ENCODE measurements around the gene LCP1.
A peak's percentile ranks its signal among the peaks of the same experiment; 100 is the strongest.

The LCP1 gene

GRCh38 chr13:46170687-46171086, 11.3 kb downstream of the LCP1 start:
- no peak overlapping the region for H3K4me3 ChIP-seq (ENCODE audit: low read depth, low read length)
- ChIA-PET POLR2A (no interaction called here), CTCF (interaction anchor here (0.7 kb wide), 1 partner anchor 9 kb away, joined by 4 read pairs; no protein-coding TSS in a partner anchor)
- H3K36me3 ChIP-seq (ENCODE audit: control insufficient read depth in 2 of 2, insufficient read depth in 1 of 2, low read length in 2 of 2) = no peaks in the 10 kb centered on the region
- no peak overlapping the region for H3K27ac ChIP-seq (ENCODE audit: extremely low read depth, low read depth, low read length)
- no peaks in the 10 kb centered on the region for H3K9me3 ChIP-seq (ENCODE audit: control insufficient read depth, insufficient read depth, low read depth, low read length)
- H3K4me1 ChIP-seq (ENCODE audit: control insufficient read depth, insufficient read depth, low read length) = peaks cover 4% of the 10 kb centered on the region
- TF ChIP-seq ZNF843 (tag by site-specific recombination; IDR thresholded peaks at IDR 0.05) = no peak
- TF ChIP-seq ZNF792 (tag by site-specific recombination; IDR thresholded peaks at IDR 0.05) = no peak
- TF ChIP-seq PRDM2 (tag by site-specific recombination; IDR thresholded peaks at IDR 0.05; ENCODE audit: borderline replicate concordance) = no peak
- 0 out of 2 replicates have a peak, but pooled peaks have one; percentile 37 for TF ChIP-seq ZIC2 (tag by site-specific recombination; IDR thresholded peaks at IDR 0.05)

- H3K9me3 ChIP-seq (ENCODE audit: control insufficient read depth, insufficient read depth, low read depth, low read length) = no peaks in the 10 kb centered on the region
- ChIA-PET CTCF (interaction anchor here (0.7 kb wide), 1 partner anchor 9 kb away, joined by 4 read pairs; no protein-coding TSS in a partner anchor), POLR2A (no interaction called here)
- peaks cover 4% of the 10 kb centered on the region for H3K4me1 ChIP-seq (ENCODE audit: control insufficient read depth, insufficient read depth, low read length)
- no peak overlapping the region for H3K4me3 ChIP-seq (ENCODE audit: low read depth, low read length)
- no peaks in the 10 kb centered on the region for H3K36me3 ChIP-seq (ENCODE audit: control insufficient read depth in 2 of 2, insufficient read depth in 1 of 2, low read length in 2 of 2)
- H3K27ac ChIP-seq (ENCODE audit: extremely low read depth, low read depth, low read length) = no peak overlapping the region
- TF ChIP-seq GLI4 (tag by site-specific recombination; IDR thresholded peaks at IDR 0.05) = no peak
- TF ChIP-seq ZNF677 (tag by site-specific recombination; IDR thresholded peaks at IDR 0.05) = no peak
- TF ChIP-seq ZNF830 (tag by site-specific recombination; IDR thresholded peaks at IDR 0.05; ENCODE audit: low read depth) = no peak
- TF ChIP-seq ZNF596 (tag by site-specific recombination; IDR thresholded peaks at IDR 0.05) = no peak
Measured at GRCh38 chr13:46170268-46170667, 11.7 kb downstream of the LCP1 start.

- Histone ChIP-seq H3K9me3 (ENCODE audit: control insufficient read depth, insufficient read depth, low read depth, low read length) (no peaks in the 10 kb centered on the region), H3K36me3 (ENCODE audit: control insufficient read depth in 2 of 2, insufficient read depth in 1 of 2, low read length in 2 of 2) (no peaks in the 10 kb centered on the region), H3K4me3 (ENCODE audit: low read depth, low read length) (no peak overlapping the region), H3K4me1 (ENCODE audit: control insufficient read depth, insufficient read depth, low read length) (peaks cover 4% of the 10 kb centered on the region), H3K27ac (ENCODE audit: extremely low read depth, low read depth, low read length) (no peak overlapping the region)
- CTCF ChIA-PET = no interaction called here
- POLR2A ChIA-PET = no interaction called here
- TF ChIP-seq ZNF239 (tag by site-specific recombination; IDR thresholded peaks at IDR 0.05) = no peak
- TF ChIP-seq ZNF416 (tag by site-specific recombination; IDR thresholded peaks at IDR 0.05) = no peak
- TF ChIP-seq ZNF248 (tag by site-specific recombination; IDR thresholded peaks at IDR 0.05) = no peak
- TF ChIP-seq ZFP3 (tag by site-specific recombination; IDR thresholded peaks at IDR 0.05; ENCODE audit: low read depth) = no peak
- no peak for TF ChIP-seq ZNF670 (tag by site-specific recombination; IDR thresholded peaks at IDR 0.05; ENCODE audit: low read depth)
- TF ChIP-seq ZSCAN4 (tag by site-specific recombination; IDR thresholded peaks at IDR 0.05) = no peak
- TF ChIP-seq ZBTB11 (tag by site-specific recombination; conservative IDR thresholded peaks at IDR 0.05; ENCODE audit: low read depth) = no peak
- no peak for TF ChIP-seq PRDM10 (tag by site-specific recombination; IDR thresholded peaks at IDR 0.05)
- no peak for TF ChIP-seq ZNF223 (tag by site-specific recombination; IDR thresholded peaks at IDR 0.05)
- TF ChIP-seq WT1 (tag by site-specific recombination; IDR thresholded peaks at IDR 0.05) = no peak
Measured at GRCh38 chr13:46169758-46170157, 12.2 kb downstream of the LCP1 start.
